NOMO-1 treated with dmso at 0.1 percent for 144 hours (cell line): ENCODE measurements around the gene ARHGAP26.

Source experiments
- DNase-seq: peaks from one replicate; lab custom pipeline; 2025; ENCODE audit not compliant: unreplicated experiment; lab: John Stamatoyannopoulos, UW

ARHGAP26 gene

GRCh38 chr5:142748568-142749249 lies 21.5 kb upstream of the ARHGAP26 start:
- DNase-seq: no peak

- DNase-seq: no peak
These were observed 20.9 kb upstream of the ARHGAP26 start for GRCh38 chr5:142749321-142749720.

- no peak for DNase-seq
These were observed 17.0 kb upstream of the ARHGAP26 start for GRCh38 chr5:142753116-142753631.

GRCh38 chr5:142754031-142754430 lies 16.1 kb upstream of the ARHGAP26 start:
- no peak for DNase-seq

- DNase-seq: no peak
These were observed 13.6 kb upstream of the ARHGAP26 start for GRCh38 chr5:142756576-142756975.

GRCh38 chr5:142757564-142757963 lies 12.6 kb upstream of the ARHGAP26 start:
- DNase-seq: no peak

GRCh38 chr5:142758062-142758795 lies 11.9 kb upstream of the ARHGAP26 start:
- DNase-seq: no peak

GRCh38 chr5:142758796-142759145 lies 11.4 kb upstream of the ARHGAP26 start:
- DNase-seq: no peak

- no peak for DNase-seq
These were observed 6.5 kb upstream of the ARHGAP26 start for GRCh38 chr5:142763701-142764100.

- no peak for DNase-seq
These were observed 3.0 kb upstream of the ARHGAP26 start for GRCh38 chr5:142767178-142767577.

- no peak for DNase-seq
These were observed 2.3 kb upstream of the ARHGAP26 start for GRCh38 chr5:142767911-142768310.

GRCh38 chr5:142769251-142769792 lies 855 bp upstream of the ARHGAP26 start:
- no peak for DNase-seq

GRCh38 chr5:142770650-142771609 lies 753 bp downstream of the ARHGAP26 start:
- no peak for DNase-seq

- DNase-seq: no peak
These were observed 1.5 kb downstream of the ARHGAP26 start for GRCh38 chr5:142771666-142772065.

GRCh38 chr5:142772446-142773293 lies 2.5 kb downstream of the ARHGAP26 start:
- DNase-seq: no peak

- no peak for DNase-seq
These were observed 6.9 kb downstream of the ARHGAP26 start for GRCh38 chr5:142777099-142777498.

- no peak for DNase-seq
These were observed 7.7 kb downstream of the ARHGAP26 start for GRCh38 chr5:142777850-142778249.

GRCh38 chr5:142779163-142779840 lies 9.1 kb downstream of the ARHGAP26 start:
- DNase-seq: no peak

GRCh38 chr5:142780871-142781270 lies 10.7 kb downstream of the ARHGAP26 start:
- DNase-seq: no peak
